ENCODE data around the gene ZNF622.
A peak's percentile ranks its signal among the peaks of the same experiment; 100 is the strongest.

The ZNF622 gene

GRCh38 chr5:16500024-16500423 lies 34.4 kb upstream of the ZNF622 start:
- no peak for TF ChIP-seq POLR2A (IDR thresholded peaks at IDR 0.05; ENCODE audit: low read depth, low read length)
- TF ChIP-seq POLR2AphosphoS5 (IDR thresholded peaks at IDR 0.05; ENCODE audit: low read depth, low read length), result no peak
- TF ChIP-seq TAF1 (IDR thresholded peaks at IDR 0.05; ENCODE audit: low read depth, low read length), result no peak
- TF ChIP-seq PAX5 (IDR thresholded peaks at IDR 0.05; ENCODE audit: insufficient read depth, low read length, severe bottlenecking), result no peak
- TF ChIP-seq SPI1 (IDR thresholded peaks at IDR 0.05; ENCODE audit: low read depth, low read length), result no peak
- TF ChIP-seq POU2F2 (IDR thresholded peaks at IDR 0.05; ENCODE audit: low read depth, low read length), result no peak
- no peak for DNase-seq (ENCODE audit: insufficient read length, low spot score)
- FAIRE-seq, result no peak

GRCh38 chr5:16497546-16497945 lies 31.9 kb upstream of the ZNF622 start:
- DNase-seq (ENCODE audit: insufficient read length, low spot score) (no peak), FAIRE-seq (no peak)
- TF ChIP-seq POLR2A (IDR thresholded peaks at IDR 0.05; ENCODE audit: low read depth, low read length) (no peak), POLR2AphosphoS5 (IDR thresholded peaks at IDR 0.05; ENCODE audit: low read depth, low read length) (no peak), TAF1 (IDR thresholded peaks at IDR 0.05; ENCODE audit: low read depth, low read length) (no peak), POU2F2 (IDR thresholded peaks at IDR 0.05; ENCODE audit: low read depth, low read length) (no peak), SPI1 (IDR thresholded peaks at IDR 0.05; ENCODE audit: low read depth, low read length) (no peak), PAX5 (IDR thresholded peaks at IDR 0.05; ENCODE audit: insufficient read depth, low read length, severe bottlenecking) (no peak)

GRCh38 chr5:16493261-16493660 lies 27.7 kb upstream of the ZNF622 start:
- DNase-seq (ENCODE audit: insufficient read length, low spot score) (no peak), FAIRE-seq (no peak)
- no peak for TF ChIP-seq POU2F2 (IDR thresholded peaks at IDR 0.05; ENCODE audit: low read depth, low read length)
- TF ChIP-seq POLR2A (IDR thresholded peaks at IDR 0.05; ENCODE audit: low read depth, low read length), result no peak
- no peak for TF ChIP-seq TAF1 (IDR thresholded peaks at IDR 0.05; ENCODE audit: low read depth, low read length)

GRCh38 chr5:16492398-16493140 lies 27.0 kb upstream of the ZNF622 start:
- no peak for DNase-seq (ENCODE audit: insufficient read length, low spot score)
- TF ChIP-seq TAF1 (IDR thresholded peaks at IDR 0.05; ENCODE audit: low read depth, low read length) (no peak), SPI1 (IDR thresholded peaks at IDR 0.05; ENCODE audit: low read depth, low read length) (no peak), POU2F2 (IDR thresholded peaks at IDR 0.05; ENCODE audit: low read depth, low read length) (no peak), POLR2A (IDR thresholded peaks at IDR 0.05; ENCODE audit: low read depth, low read length) (no peak), POLR2AphosphoS5 (IDR thresholded peaks at IDR 0.05; ENCODE audit: low read depth, low read length) (no peak), PAX5 (IDR thresholded peaks at IDR 0.05; ENCODE audit: insufficient read depth, low read length, severe bottlenecking) (no peak)
- FAIRE-seq, result no peak

- FAIRE-seq (no peak), DNase-seq (ENCODE audit: insufficient read length, low spot score) (no peak)
- TF ChIP-seq SPI1 (IDR thresholded peaks at IDR 0.05; ENCODE audit: low read depth, low read length) (no peak), POLR2AphosphoS5 (IDR thresholded peaks at IDR 0.05; ENCODE audit: low read depth, low read length) (no peak), POLR2A (IDR thresholded peaks at IDR 0.05; ENCODE audit: low read depth, low read length) (no peak), PAX5 (IDR thresholded peaks at IDR 0.05; ENCODE audit: insufficient read depth, low read length, severe bottlenecking) (no peak), POU2F2 (IDR thresholded peaks at IDR 0.05; ENCODE audit: low read depth, low read length) (no peak), TAF1 (IDR thresholded peaks at IDR 0.05; ENCODE audit: low read depth, low read length) (no peak)
These were observed 25.3 kb upstream of the ZNF622 start for GRCh38 chr5:16490911-16491310.

GRCh38 chr5:16489322-16489791 lies 23.8 kb upstream of the ZNF622 start:
- TF ChIP-seq POU2F2 (IDR thresholded peaks at IDR 0.05; ENCODE audit: low read depth, low read length) (no peak), SPI1 (IDR thresholded peaks at IDR 0.05; ENCODE audit: low read depth, low read length) (no peak), PAX5 (IDR thresholded peaks at IDR 0.05; ENCODE audit: insufficient read depth, low read length, severe bottlenecking) (no peak), POLR2AphosphoS5 (IDR thresholded peaks at IDR 0.05; ENCODE audit: low read depth, low read length) (no peak), POLR2A (IDR thresholded peaks at IDR 0.05; ENCODE audit: low read depth, low read length) (no peak), TAF1 (IDR thresholded peaks at IDR 0.05; ENCODE audit: low read depth, low read length) (no peak)
- DNase-seq (ENCODE audit: insufficient read length, low spot score) (no peak), FAIRE-seq (peak; percentile 5)

GRCh38 chr5:16487456-16487855 lies 21.9 kb upstream of the ZNF622 start:
- no peak for DNase-seq (ENCODE audit: insufficient read length, low spot score)
- TF ChIP-seq POU2F2 (IDR thresholded peaks at IDR 0.05; ENCODE audit: low read depth, low read length) (no peak), SPI1 (IDR thresholded peaks at IDR 0.05; ENCODE audit: low read depth, low read length) (no peak), POLR2A (IDR thresholded peaks at IDR 0.05; ENCODE audit: low read depth, low read length) (no peak), TAF1 (IDR thresholded peaks at IDR 0.05; ENCODE audit: low read depth, low read length) (no peak), PAX5 (IDR thresholded peaks at IDR 0.05; ENCODE audit: insufficient read depth, low read length, severe bottlenecking) (no peak), POLR2AphosphoS5 (IDR thresholded peaks at IDR 0.05; ENCODE audit: low read depth, low read length) (no peak)
- no peak for FAIRE-seq

GRCh38 chr5:16486711-16487111 lies 21.1 kb upstream of the ZNF622 start:
- FAIRE-seq, result no peak
- TF ChIP-seq SPI1 (IDR thresholded peaks at IDR 0.05; ENCODE audit: low read depth, low read length) (no peak), POLR2AphosphoS5 (IDR thresholded peaks at IDR 0.05; ENCODE audit: low read depth, low read length) (no peak), POU2F2 (IDR thresholded peaks at IDR 0.05; ENCODE audit: low read depth, low read length) (no peak), POLR2A (IDR thresholded peaks at IDR 0.05; ENCODE audit: low read depth, low read length) (no peak), PAX5 (IDR thresholded peaks at IDR 0.05; ENCODE audit: insufficient read depth, low read length, severe bottlenecking) (no peak), TAF1 (IDR thresholded peaks at IDR 0.05; ENCODE audit: low read depth, low read length) (no peak)
- DNase-seq (ENCODE audit: insufficient read length, low spot score), result no peak

GRCh38 chr5:16485656-16486055 lies 20.1 kb upstream of the ZNF622 start:
- FAIRE-seq (no peak), DNase-seq (ENCODE audit: insufficient read length, low spot score) (no peak)
- no peak for TF ChIP-seq PAX5 (IDR thresholded peaks at IDR 0.05; ENCODE audit: insufficient read depth, low read length, severe bottlenecking)
- no peak for TF ChIP-seq TAF1 (IDR thresholded peaks at IDR 0.05; ENCODE audit: low read depth, low read length)
- no peak for TF ChIP-seq POLR2A (IDR thresholded peaks at IDR 0.05; ENCODE audit: low read depth, low read length)
- no peak for TF ChIP-seq POLR2AphosphoS5 (IDR thresholded peaks at IDR 0.05; ENCODE audit: low read depth, low read length)
- TF ChIP-seq SPI1 (IDR thresholded peaks at IDR 0.05; ENCODE audit: low read depth, low read length), result no peak
- no peak for TF ChIP-seq POU2F2 (IDR thresholded peaks at IDR 0.05; ENCODE audit: low read depth, low read length)

Data from GM12891 (cell line).